Esophagus (tissue), 2 donors: Measurements from ENCODE around the gene RELL2. TPM values are rescaled to one million over a fixed set of nuclear protein-coding genes. Genes with fewer than 3 reads are reported as not detected.
A peak's percentile ranks its signal among the peaks of the same experiment; 100 is the strongest.

ENCODE experiments used
- H3K27ac ChIP-seq, 2 donors: one replicate each; pipeline ENCODE4 v1.5.1; 2013; ENCODE audit warnings: low read depth in 2 of 2, mild to moderate bottlenecking in 2 of 2, inconsistent platforms in 1 of 2, low read length in 1 of 2, moderate library complexity in 1 of 2
- H3K27me3 ChIP-seq, 2 donors: one replicate each; pipeline ENCODE4 v1.6.1; 2013; ENCODE audit warnings: low read length in 2 of 2, control low read depth in 1 of 2, mild to moderate bottlenecking in 1 of 2; ENCODE audit not compliant: insufficient read depth in 2 of 2, control insufficient read depth in 1 of 2
- H3K36me3 ChIP-seq, 2 donors: one replicate each; pipeline ENCODE4 v1.6.1; 2013; ENCODE audit warnings: low read length in 1 of 2; ENCODE audit not compliant: control insufficient read depth in 2 of 2, insufficient read depth in 2 of 2
- H3K4me1 ChIP-seq, 2 donors: one replicate each; pipeline ENCODE4 v1.6.1; 2013; ENCODE audit warnings: low read length in 1 of 2; ENCODE audit not compliant: control insufficient read depth in 2 of 2, insufficient read depth in 2 of 2
- H3K4me3 ChIP-seq, 2 donors: one replicate each; pipeline ENCODE4 v1.5.1; 2013; ENCODE audit warnings: low read length in 2 of 2, mild to moderate bottlenecking in 2 of 2, low read depth in 1 of 2, moderate library complexity in 1 of 2
- H3K9me3 ChIP-seq, 2 donors: one replicate each; pipeline ENCODE4 v1.6.1; 2013; ENCODE audit warnings: mild to moderate bottlenecking in 2 of 2, low read depth in 1 of 2, low read length in 1 of 2, moderate library complexity in 1 of 2; ENCODE audit not compliant: control insufficient read depth in 2 of 2, insufficient read depth in 1 of 2
- WGBS, 2 donors: extraction: QIAGEN DNeasy Blood & Tissue Kit; methylation state at CpG; one replicate each; pipeline ENCODE4 v1.1.7; 2013; 5-methylcytosine and 5-hydroxymethylcytosine counted together
- polyA plus RNA-seq, 2 donors: library from polyadenylated mRNA; stranded (reverse); fragments of 200-250 nt; gene quantifications; one replicate each; pipeline ENCODE4 v1.2.3, GENCODE V29; 2013
- donor health status: healthy with polysubstance abuse.
- donor health status: Bipolar disorder and iron deficiency.

The RELL2 gene
- polyA plus RNA-seq, 2 donors, result 6.3 to 6.7 TPM

GRCh38 chr5:141618030-141618803 is 18.6 kb upstream of the RELL2 start:
- WGBS, 2 donors, result 1% methylated on average over 35 to 36 of the region's 36 CpGs
- Histone ChIP-seq H3K36me3 (peaks cover 4 to 5% of the 10 kb centered on the region in 2 donors), H3K27me3 (no peaks in the 10 kb centered on the region), H3K4me1 (no peaks in the 10 kb centered on the region), H3K4me3 (peak overlapping the region; percentile 85 to 87), H3K9me3 (no peaks in the 10 kb centered on the region), H3K27ac (peak overlapping the region; percentile 97)

DNA sequence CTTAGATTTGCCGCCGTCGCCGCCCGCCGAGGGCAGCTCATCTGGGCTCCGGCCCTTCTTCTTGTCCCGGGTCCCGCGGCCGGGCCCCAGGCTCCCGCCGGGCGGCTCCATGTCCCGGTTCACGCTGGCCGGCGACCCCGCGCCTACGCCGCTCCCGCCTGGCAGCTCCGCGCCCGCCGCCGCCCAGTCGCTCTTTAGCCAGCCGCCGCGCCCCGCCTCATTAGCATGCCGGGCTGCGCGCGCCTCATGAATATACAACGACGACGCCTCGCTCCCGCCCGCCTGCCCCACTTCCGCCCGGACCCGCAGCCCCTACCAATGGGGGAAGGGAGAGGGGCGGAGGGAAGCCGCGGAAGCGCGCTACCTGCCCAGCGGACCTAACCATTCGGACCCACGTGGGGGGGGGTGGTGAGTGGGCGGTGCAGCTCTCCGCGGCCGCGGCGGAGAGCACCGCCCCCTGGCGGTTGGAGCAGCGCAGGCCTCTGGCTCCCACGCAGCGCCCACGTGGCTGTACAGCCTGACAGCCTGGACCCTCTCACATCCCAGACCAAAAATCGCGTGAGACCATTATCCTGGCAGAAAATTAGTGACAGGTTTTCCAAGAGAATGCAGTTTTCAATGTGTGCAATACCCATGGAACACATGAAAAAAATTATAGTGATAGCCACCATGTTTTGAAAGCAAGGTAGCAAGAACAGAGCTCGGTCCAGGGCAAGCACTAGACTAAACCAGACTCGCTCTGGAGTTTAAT is 17.8 kb upstream of the RELL2 start, which contains the start of gene DIAPH1:
DIAPH1 (minus strand) TSS at position 197 of the 751 bp plus-strand sequence; CDS start at position 111, 86 bp downstream.
- Histone ChIP-seq H3K27ac (peak within 1 kb of the TSS; percentile 97), H3K4me3 (peak within 1 kb of the TSS; percentile 85 to 87), H3K36me3 (peaks cover 4 to 9% of the 10 kb centered on the region in 2 donors), H3K4me1 (no peaks in the 10 kb centered on the region), H3K27me3 (no peaks in the 10 kb centered on the region), H3K9me3 (no peaks in the 10 kb centered on the region)
- WGBS, 2 donors, result 1 to 2% methylated on average over 65 to 70 of the region's 70 CpGs

DNA sequence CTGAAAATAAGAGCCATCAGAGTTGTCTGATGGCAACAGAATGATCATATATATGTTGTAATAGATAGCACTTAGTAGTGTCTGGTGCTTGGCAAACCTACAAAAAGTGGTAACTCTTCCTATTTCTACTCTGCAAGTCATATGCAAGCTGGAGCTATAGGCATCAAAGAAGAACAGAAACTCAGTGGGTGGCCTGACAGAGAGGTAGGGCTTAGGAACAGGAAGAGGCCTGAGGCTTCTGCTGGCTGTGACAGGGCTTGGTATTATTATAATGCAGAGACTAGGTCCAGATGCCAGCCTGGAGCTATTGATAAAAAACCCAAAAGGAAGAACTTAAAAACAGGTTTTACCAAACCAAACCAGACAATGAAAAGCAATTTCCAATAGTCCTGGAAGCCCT is 13.6 kb upstream of the RELL2 start:
- Histone ChIP-seq H3K9me3 (no peaks in the 10 kb centered on the region), H3K4me3 (no peak overlapping the region), H3K27ac (no peak overlapping the region), H3K27me3 (no peaks in the 10 kb centered on the region), H3K36me3 (peaks cover 19 to 21% of the 10 kb centered on the region in 2 donors), H3K4me1 (no peaks in the 10 kb centered on the region)

DNA sequence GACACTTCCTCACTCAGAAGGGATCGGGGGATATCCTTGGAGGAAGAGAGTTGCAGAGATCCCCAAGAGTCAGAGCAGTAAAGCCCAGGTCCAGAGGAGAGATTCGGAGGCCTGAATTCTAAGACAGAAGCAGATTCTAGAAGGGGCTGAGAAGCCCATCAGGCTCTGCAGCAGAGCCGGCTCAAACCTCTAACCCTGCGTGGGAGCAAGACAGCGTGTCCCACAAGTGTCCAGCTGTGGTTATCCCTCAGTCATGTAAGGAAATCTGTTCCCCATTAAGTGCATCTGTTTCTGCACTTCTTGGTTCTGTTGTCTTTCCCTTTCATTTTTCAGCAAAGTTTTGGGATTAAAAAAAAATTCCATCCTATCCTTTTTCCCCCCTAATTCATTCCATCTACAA is 13.2 kb upstream of the RELL2 start:
- 72 to 82% methylated on average over 5 of the region's 5 CpGs for whole genome bisulfite sequencing, 2 donors
- Histone ChIP-seq H3K4me3 (no peak overlapping the region), H3K27me3 (no peaks in the 10 kb centered on the region), H3K36me3 (peaks cover 24 to 25% of the 10 kb centered on the region in 2 donors), H3K27ac (no peak overlapping the region), H3K4me1 (no peaks in the 10 kb centered on the region), H3K9me3 (no peaks in the 10 kb centered on the region)

DNA sequence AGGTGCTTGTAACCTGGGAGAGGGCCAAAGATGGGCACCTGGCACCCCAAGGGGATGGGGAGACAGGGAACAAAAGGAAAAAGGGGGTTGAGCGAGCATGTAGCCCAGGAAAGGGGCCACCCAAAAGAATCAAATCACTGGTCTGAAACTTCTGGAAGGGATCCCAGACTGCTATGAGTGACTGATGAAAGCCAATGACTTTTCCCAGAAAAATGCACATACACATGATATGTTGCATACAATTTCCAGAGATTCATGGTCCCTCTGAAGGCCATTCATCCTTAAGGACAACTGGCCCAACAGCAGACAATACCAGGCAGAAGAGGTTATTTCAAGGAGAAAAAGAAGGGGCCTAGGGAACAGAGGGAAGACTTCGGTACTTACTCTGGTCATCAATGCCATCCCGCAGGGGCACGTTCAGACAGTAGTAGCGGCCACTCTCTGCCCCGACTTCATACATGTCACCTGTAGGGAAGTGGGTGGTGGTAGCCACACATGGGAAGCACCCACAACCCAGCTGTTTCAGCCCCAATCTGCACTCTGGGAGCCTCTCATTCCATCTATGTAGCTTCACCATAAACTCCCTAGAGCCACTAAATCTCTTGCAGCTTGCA is 8.5 kb upstream of the RELL2 start:
- peaks cover 26 to 32% of the 10 kb centered on the region in 2 donors for H3K36me3 ChIP-seq
- WGBS, 2 donors, result 97% methylated on average over 6 of the region's 6 CpGs
- no peaks in the 10 kb centered on the region for H3K27me3 ChIP-seq
- H3K27ac ChIP-seq, result no peak overlapping the region
- H3K9me3 ChIP-seq, result no peaks in the 10 kb centered on the region
- no peak overlapping the region for H3K4me3 ChIP-seq
- no peaks in the 10 kb centered on the region for H3K4me1 ChIP-seq

- H3K4me3 ChIP-seq, result no peak overlapping the region
- no peak overlapping the region for H3K27ac ChIP-seq
- 93 to 97% methylated on average over 5 of the region's 5 CpGs for WGBS, 2 donors
- no peaks in the 10 kb centered on the region for H3K27me3 ChIP-seq
- H3K9me3 ChIP-seq, result no peaks in the 10 kb centered on the region
- H3K4me1 ChIP-seq, result peaks cover 2 to 5% of the 10 kb centered on the region in 2 donors
- peaks cover 18 to 29% of the 10 kb centered on the region in 2 donors for H3K36me3 ChIP-seq
Observed at GRCh38 chr5:141630570-141631140, 6.1 kb upstream of the RELL2 start.

GRCh38 chr5:141632650-141633049 is 4.1 kb upstream of the RELL2 start:
- Histone ChIP-seq H3K36me3 (peaks cover 15 to 21% of the 10 kb centered on the region in 2 donors), H3K4me3 (no peak overlapping the region), H3K27ac (no peak overlapping the region), H3K27me3 (no peaks in the 10 kb centered on the region), H3K4me1 (peaks cover 4 to 7% of the 10 kb centered on the region in 2 donors), H3K9me3 (no peaks in the 10 kb centered on the region)
- WGBS, 2 donors, result 85 to 88% methylated on average over 2 of the region's 2 CpGs

GRCh38 chr5:141633871-141634561 is 2.8 kb upstream of the RELL2 start:
- Histone ChIP-seq H3K4me1 (peaks cover 4 to 13% of the 10 kb centered on the region in 2 donors), H3K4me3 (no peak overlapping the region), H3K36me3 (peaks cover 7 to 10% of the 10 kb centered on the region in 2 donors), H3K9me3 (no peaks in the 10 kb centered on the region), H3K27me3 (no peaks in the 10 kb centered on the region), H3K27ac (no peak overlapping the region)
- WGBS, 2 donors, result 77 to 84% methylated on average over 5 of the region's 5 CpGs

DNA sequence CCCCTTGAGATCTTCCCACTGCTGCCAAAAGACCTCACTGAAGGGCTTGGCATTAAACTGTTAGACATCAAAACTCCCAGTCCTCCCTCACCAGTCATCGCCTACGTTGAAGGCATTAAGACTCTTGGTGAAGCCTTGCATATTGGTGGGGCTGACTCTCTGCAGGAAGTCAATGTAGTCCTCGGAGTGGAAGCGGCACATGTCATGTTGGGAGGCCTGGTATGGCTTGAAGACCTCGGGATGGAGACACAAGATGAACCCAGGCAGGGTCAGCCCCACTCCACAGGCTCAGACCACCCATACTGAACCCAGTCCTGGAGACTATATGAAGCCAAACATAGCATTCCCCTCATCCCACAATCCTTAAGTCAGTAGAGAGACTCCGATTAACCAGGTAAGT is 2.1 kb upstream of the RELL2 start:
- Histone ChIP-seq H3K4me1 (peaks cover 4 to 13% of the 10 kb centered on the region in 2 donors), H3K36me3 (peaks cover 3 to 6% of the 10 kb centered on the region in 2 donors), H3K9me3 (no peaks in the 10 kb centered on the region), H3K27me3 (no peaks in the 10 kb centered on the region), H3K4me3 (no peak overlapping the region), H3K27ac (no peak overlapping the region)
- 89 to 95% methylated on average over 6 of the region's 6 CpGs for WGBS, 2 donors
